GM12875 (cell line): ENCODE data around the gene UACA.

Experiments used
- H3K4me3 ChIP-seq: one replicate; pipeline ENCODE4 v1.5.1; 2011; ENCODE audit warnings: low read depth, low read length, control low read depth
- CTCF ChIP-seq: IDR thresholded peaks from 2 replicates; pipeline ENCODE4 v1.5.1; 2011; ENCODE audit warnings: low read depth, mild to moderate bottlenecking, control low read depth, inconsistent platforms, low read length, moderate library complexity, borderline replicate concordance; ENCODE audit not compliant: insufficient read depth

Gene UACA

GRCh38 chr15:70715840-70716485 is 47.4 kb downstream of the UACA start:
- H3K4me3 ChIP-seq = no peak overlapping the region
- no peak for TF ChIP-seq CTCF

- no peak overlapping the region for H3K4me3 ChIP-seq
- no peak for TF ChIP-seq CTCF
Observed at GRCh38 chr15:70714565-70714964, 48.8 kb downstream of the UACA start.

- TF ChIP-seq CTCF = no peak
- H3K4me3 ChIP-seq = no peak overlapping the region
Observed at GRCh38 chr15:70714015-70714414, 49.3 kb downstream of the UACA start.

- H3K4me3 ChIP-seq = no peak overlapping the region
- TF ChIP-seq CTCF = no peak
Observed at GRCh38 chr15:70712271-70712670, 51.1 kb downstream of the UACA start.

- no peak for TF ChIP-seq CTCF
- H3K4me3 ChIP-seq = no peak overlapping the region
Observed at GRCh38 chr15:70710714-70711113, 52.6 kb downstream of the UACA start.

- no peak overlapping the region for H3K4me3 ChIP-seq
- no peak for TF ChIP-seq CTCF
Observed at GRCh38 chr15:70708839-70709238, 54.5 kb downstream of the UACA start.

- TF ChIP-seq CTCF = no peak
Observed at GRCh38 chr15:70707686-70708300, 55.6 kb downstream of the UACA start.

More at GRCh38 chr15:70707686-70708300, 55.6 kb downstream of the UACA start:
- H3K4me3 ChIP-seq = no peak overlapping the region
